SK-N-SH treated with all-trans-retinoic acid at 6 μM for 48 hours (cell line): ENCODE results near the gene PLAAT1.

Experiments
- ATAC-seq: fragments of 200-7000 bp; cut with Tn5 transposase; 3 replicates; pipeline ENCODE4 v1.9.1; 2020; ENCODE audit warnings: mild to moderate bottlenecking, moderate library complexity
- ARNTL ChIP-seq: fragments of 450-650 bp; formaldehyde crosslinking; IDR thresholded peaks from 2 replicates; pipeline ENCODE4 v1.5.0; 2020; ENCODE audit warnings: low read depth, mild to moderate bottlenecking, moderate library complexity, borderline replicate concordance
- CREB5 ChIP-seq: fragments of 250-450 bp; sonication (Bioruptor Pico); IDR thresholded peaks from 2 replicates; pipeline ENCODE4 v1.5.1; 2020; ENCODE audit warnings: low read depth, mild to moderate bottlenecking, moderate library complexity
- CSRNP3 ChIP-seq: fragments of 250-450 bp; sonication (Bioruptor Pico); IDR thresholded peaks from 2 replicates; pipeline ENCODE4 v1.5.1; 2021; ENCODE audit warnings: mild to moderate bottlenecking, moderate library complexity
- ESRRG ChIP-seq: fragments of 250-450 bp; sonication (Bioruptor Pico); IDR thresholded peaks from 2 replicates; pipeline ENCODE4 v1.6.1; 2021; ENCODE audit warnings: mild to moderate bottlenecking
- ISL1 ChIP-seq: fragments of 250-450 bp; sonication (Bioruptor Pico); IDR thresholded peaks from 2 replicates; pipeline ENCODE4 v2.1.2; 2022; ENCODE audit warnings: mild to moderate bottlenecking, moderate library complexity
- OSR1 ChIP-seq: fragments of 250-450 bp; sonication (Bioruptor Pico); IDR thresholded peaks from 2 replicates; pipeline ENCODE4 v1.8.0; 2022; ENCODE audit warnings: moderate library complexity, mild to moderate bottlenecking, inconsistent platforms
- POU6F1 ChIP-seq: fragments of 250-450 bp; sonication (Bioruptor Pico); IDR thresholded peaks from 2 replicates; pipeline ENCODE4 v1.8.0; 2021; ENCODE audit warnings: low read depth, mild to moderate bottlenecking, moderate library complexity, borderline replicate concordance
- PPARA ChIP-seq: fragments of 250-450 bp; sonication (Bioruptor Pico); IDR thresholded peaks from 2 replicates; pipeline ENCODE4 v1.5.0; 2020; ENCODE audit warnings: mild to moderate bottlenecking, borderline replicate concordance
- RARB ChIP-seq: fragments of 250-450 bp; sonication (Bioruptor Pico); IDR thresholded peaks from 2 replicates; pipeline ENCODE4 v1.8.0; 2021; ENCODE audit warnings: mild to moderate bottlenecking, moderate library complexity
- SNAI2 ChIP-seq: fragments of 250-450 bp; sonication (Bioruptor Pico); IDR thresholded peaks from 2 replicates; pipeline ENCODE4 v1.5.0; 2020; ENCODE audit warnings: mild to moderate bottlenecking, moderate library complexity
- TCF4 ChIP-seq: fragments of 250-450 bp; sonication (Bioruptor Pico); IDR thresholded peaks from 2 replicates; pipeline ENCODE4 v1.8.0; 2021; ENCODE audit warnings: mild to moderate bottlenecking, moderate library complexity, borderline replicate concordance
- TOX ChIP-seq: fragments of 250-450 bp; sonication (Bioruptor Pico); IDR thresholded peaks from 2 replicates; pipeline ENCODE4 v1.8.0; 2021; ENCODE audit warnings: mild to moderate bottlenecking, moderate library complexity, borderline replicate concordance
- TSHZ2 ChIP-seq: fragments of 250-450 bp; sonication (Bioruptor Pico); IDR thresholded peaks from 2 replicates; pipeline ENCODE4 v1.5.0; 2020; ENCODE audit warnings: mild to moderate bottlenecking, moderate library complexity
- ZC3H10 ChIP-seq: fragments of 250-450 bp; sonication (Bioruptor Pico); IDR thresholded peaks from 2 replicates; pipeline ENCODE4 v1.5.1; 2021; ENCODE audit warnings: mild to moderate bottlenecking, moderate library complexity
- ZFP3 ChIP-seq: fragments of 250-450 bp; sonication (Bioruptor Pico); IDR thresholded peaks from 2 replicates; pipeline ENCODE4 v1.5.0; 2020; ENCODE audit warnings: mild to moderate bottlenecking, moderate library complexity
- ZFP30 ChIP-seq: fragments of 450-650 bp; formaldehyde crosslinking; IDR thresholded peaks from 2 replicates; pipeline ENCODE4 v1.5.0; 2022; ENCODE audit warnings: mild to moderate bottlenecking, moderate library complexity
- ZNF565 ChIP-seq: fragments of 450-650 bp; formaldehyde crosslinking; conservative IDR thresholded peaks from 2 replicates; pipeline ENCODE4 v1.5.0; 2020; ENCODE audit warnings: low read depth, mild to moderate bottlenecking, moderate library complexity
- ZNF70 ChIP-seq: fragments of 450-650 bp; formaldehyde crosslinking; IDR thresholded peaks from 2 replicates; pipeline ENCODE4 v1.5.0; 2020; ENCODE audit warnings: mild to moderate bottlenecking, moderate library complexity
- ZNF8 ChIP-seq: fragments of 450-650 bp; formaldehyde crosslinking; IDR thresholded peaks from 2 replicates; pipeline ENCODE4 v1.5.0; 2020; ENCODE audit warnings: mild to moderate bottlenecking, moderate library complexity

The PLAAT1 gene

GRCh38 chr3:193196746-193197145 is 44.3 kb upstream of the PLAAT1 start:
- ATAC-seq: no peak
- TF ChIP-seq ZC3H10 (CRISPR knock-in tag) (no peak), ARNTL (CRISPR knock-in tag) (no peak), PPARA (CRISPR knock-in tag) (no peak), CSRNP3 (CRISPR knock-in tag) (no peak), TSHZ2 (no peak), ZNF8 (CRISPR knock-in tag) (no peak), RARB (no peak), ZFP3 (CRISPR knock-in tag) (no peak), POU6F1 (no peak), ZFP30 (CRISPR knock-in tag) (no peak), TOX (CRISPR knock-in tag) (no peak), TCF4 (no peak), ZNF70 (CRISPR knock-in tag) (no peak), SNAI2 (CRISPR knock-in tag) (no peak), ZNF565 (CRISPR knock-in tag) (no peak)

- ATAC-seq: no peak
- TF ChIP-seq TOX (CRISPR knock-in tag) (no peak), SNAI2 (CRISPR knock-in tag) (no peak), OSR1 (CRISPR knock-in tag) (no peak)
These were observed 33.4 kb upstream of the PLAAT1 start for GRCh38 chr3:193207290-193208273.

GRCh38 chr3:193210618-193211017 is 30.4 kb upstream of the PLAAT1 start:
- no peak for ATAC-seq
- TF ChIP-seq ZC3H10 (CRISPR knock-in tag): no peak
- TF ChIP-seq TOX (CRISPR knock-in tag): no peak
- no peak for TF ChIP-seq CREB5 (CRISPR knock-in tag)
- TF ChIP-seq ZNF70 (CRISPR knock-in tag): no peak
- TF ChIP-seq ZNF565 (CRISPR knock-in tag): no peak
- no peak for TF ChIP-seq ESRRG (CRISPR knock-in tag)
- no peak for TF ChIP-seq POU6F1
- no peak for TF ChIP-seq ISL1 (CRISPR knock-in tag)
- no peak for TF ChIP-seq SNAI2 (CRISPR knock-in tag)
- TF ChIP-seq, all 23 proteins: peak for 0
